Osteocyte (in vitro differentiated cells): ENCODE results near the gene DELE1. TPM values are rescaled to one million over a fixed set of nuclear protein-coding genes. Genes with fewer than 3 reads are reported as not detected.

Source experiments
- DNase-seq: peaks from one replicate; pipeline ENCODE4 v3.0.0; 2021; ENCODE audit warnings: mixed read lengths; ENCODE audit not compliant: unreplicated experiment; ENCODE audit errors: extremely low spot score
- H3K27ac Mint-ChIP-seq: one replicate; pipeline ENCODE4 v1.8.0; 2021; ENCODE audit warnings: mild to moderate bottlenecking, mixed read lengths; ENCODE audit not compliant: unreplicated experiment
- H3K27me3 Mint-ChIP-seq: one replicate; pipeline ENCODE4 v1.8.0; 2021; ENCODE audit warnings: mixed read lengths; ENCODE audit not compliant: unreplicated experiment
- H3K36me3 Mint-ChIP-seq: one replicate; pipeline ENCODE4 v1.8.0; 2021; ENCODE audit warnings: mixed read lengths; ENCODE audit not compliant: unreplicated experiment
- H3K4me1 Mint-ChIP-seq: one replicate; pipeline ENCODE4 v1.8.0; 2021; ENCODE audit warnings: mixed read lengths; ENCODE audit not compliant: unreplicated experiment
- H3K4me3 Mint-ChIP-seq: one replicate; pipeline ENCODE4 v1.8.0; 2021; ENCODE audit warnings: mild to moderate bottlenecking, moderate library complexity, mixed read lengths; ENCODE audit not compliant: unreplicated experiment
- H3K9me3 Mint-ChIP-seq: one replicate; pipeline ENCODE4 v1.8.0; 2021; ENCODE audit warnings: mixed read lengths; ENCODE audit not compliant: unreplicated experiment
- CTCF ChIP-seq: fragments of 200-600 bp; sonication (generic); IDR thresholded peaks from 2 replicates; pipeline ENCODE4 v1.5.0; 2021; ENCODE audit warnings: antibody characterized with exemption, mild to moderate bottlenecking, moderate library complexity
- total RNA-seq: library from RNA; stranded (reverse); gene quantifications from 2 replicates; pipeline ENCODE4 v1.2.1, GENCODE V29; 2021

The DELE1 gene
- total RNA-seq, 1 donor from 2014 or later = 64.1 TPM

DNA sequence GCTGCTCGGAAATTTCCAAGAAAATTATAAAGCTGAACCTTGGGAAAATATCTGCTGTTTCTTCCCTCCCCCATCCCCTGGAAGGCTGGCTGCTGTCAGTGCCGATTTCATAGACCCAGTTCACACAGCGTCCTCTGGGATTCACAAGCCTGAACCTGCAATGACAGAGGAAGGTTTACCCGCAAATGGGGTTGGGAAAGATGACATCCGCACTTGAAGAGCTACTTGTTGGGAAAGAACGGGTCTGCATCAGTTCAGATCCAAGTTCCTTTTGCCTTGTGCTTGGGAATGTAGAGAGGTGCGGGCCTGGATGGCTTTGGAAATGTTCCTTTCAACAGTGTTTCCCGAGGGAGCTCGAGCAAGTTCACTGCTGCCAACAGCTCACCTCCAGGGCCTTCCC is 20.4 kb downstream of the DELE1 start:
- no peaks in the 10 kb centered on the region for H3K9me3 Mint-ChIP-seq
- no peak for DNase-seq
- TF ChIP-seq CTCF = no peak
- H3K27ac Mint-ChIP-seq = no peak overlapping the region
- H3K4me3 Mint-ChIP-seq = no peak overlapping the region
- H3K36me3 Mint-ChIP-seq = peaks cover 9% of the 10 kb centered on the region
- peaks cover 3% of the 10 kb centered on the region for H3K27me3 Mint-ChIP-seq
- H3K4me1 Mint-ChIP-seq = peaks cover 16% of the 10 kb centered on the region

- no peak for TF ChIP-seq CTCF
- H3K27me3 Mint-ChIP-seq = peaks cover 3% of the 10 kb centered on the region
- H3K27ac Mint-ChIP-seq = no peak overlapping the region
- no peak for DNase-seq
- H3K36me3 Mint-ChIP-seq = no peaks in the 10 kb centered on the region
- H3K4me3 Mint-ChIP-seq = no peak overlapping the region
- no peaks in the 10 kb centered on the region for H3K9me3 Mint-ChIP-seq
- peaks cover 13% of the 10 kb centered on the region for H3K4me1 Mint-ChIP-seq
Measured at GRCh38 chr5:141945511-141946051, 21.9 kb downstream of the DELE1 start.

- Mint-ChIP-seq H3K4me1 (no peaks in the 10 kb centered on the region), H3K9me3 (no peaks in the 10 kb centered on the region)
- no peak for TF ChIP-seq CTCF
Measured at GRCh38 chr5:141947316-141947715, 23.6 kb downstream of the DELE1 start.

DNA sequence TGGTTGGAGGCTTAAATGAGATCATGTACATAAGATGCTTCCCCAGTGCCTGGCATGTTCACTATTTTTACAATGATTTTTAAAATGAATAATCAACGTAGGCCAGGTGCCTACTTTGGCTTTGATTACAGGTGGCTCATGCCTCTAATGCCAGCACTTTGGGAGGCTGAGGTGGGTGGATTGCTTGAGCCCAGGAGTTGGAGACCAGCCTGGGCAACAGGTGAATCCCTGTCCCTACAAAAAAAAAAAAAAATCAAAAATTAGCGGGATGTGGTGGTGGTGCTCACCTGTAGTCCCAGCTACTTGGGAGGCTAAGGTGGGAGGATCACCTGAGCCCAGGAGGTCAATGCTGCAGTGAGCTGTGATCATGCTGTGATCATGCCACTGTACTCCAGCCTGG is 25.1 kb downstream of the DELE1 start:
- Mint-ChIP-seq H3K27ac (no peak overlapping the region), H3K4me3 (no peak overlapping the region), H3K27me3 (peaks cover 13% of the 10 kb centered on the region), H3K36me3 (no peaks in the 10 kb centered on the region), H3K4me1 (no peaks in the 10 kb centered on the region), H3K9me3 (no peaks in the 10 kb centered on the region)
- DNase-seq = no peak
- no peak for TF ChIP-seq CTCF

More at GRCh38 chr5:141947316-141947715, 23.6 kb downstream of the DELE1 start:
- no peak for DNase-seq
- Mint-ChIP-seq H3K4me3 (no peak overlapping the region), H3K36me3 (no peaks in the 10 kb centered on the region), H3K27ac (no peak overlapping the region), H3K27me3 (peaks cover 11% of the 10 kb centered on the region)

- peaks cover 13% of the 10 kb centered on the region for H3K27me3 Mint-ChIP-seq
- DNase-seq = no peak
- no peak for TF ChIP-seq CTCF
- H3K9me3 Mint-ChIP-seq = no peaks in the 10 kb centered on the region
- H3K27ac Mint-ChIP-seq = no peak overlapping the region
- H3K4me3 Mint-ChIP-seq = no peak overlapping the region
- H3K36me3 Mint-ChIP-seq = no peaks in the 10 kb centered on the region
- H3K4me1 Mint-ChIP-seq = no peaks in the 10 kb centered on the region
Measured at GRCh38 chr5:141949511-141949910, 25.8 kb downstream of the DELE1 start.
